ES-I3 (cell line): ENCODE measurements around the gene GRWD1.

ENCODE experiments used
- H3K36me3 ChIP-seq: 2 replicates; pipeline ENCODE4 v1.6.1; 2013; ENCODE audit warnings: mild to moderate bottlenecking, low read length, control low read depth, moderate library complexity; ENCODE audit not compliant: insufficient read depth
- H3K4me1 ChIP-seq: 2 replicates; pipeline ENCODE4 v1.6.1; 2013; ENCODE audit warnings: mild to moderate bottlenecking, control low read depth, low read length; ENCODE audit not compliant: insufficient read depth
- H3K9ac ChIP-seq: 2 replicates; pipeline ENCODE4 v1.6.1; 2013; ENCODE audit warnings: low read depth, mild to moderate bottlenecking, low read length, moderate library complexity
- H3K9me3 ChIP-seq: 2 replicates; pipeline ENCODE4 v1.6.1; 2013; ENCODE audit warnings: mild to moderate bottlenecking, low read length, moderate library complexity; ENCODE audit not compliant: control insufficient read depth, insufficient read depth

GRWD1 gene

DNA sequence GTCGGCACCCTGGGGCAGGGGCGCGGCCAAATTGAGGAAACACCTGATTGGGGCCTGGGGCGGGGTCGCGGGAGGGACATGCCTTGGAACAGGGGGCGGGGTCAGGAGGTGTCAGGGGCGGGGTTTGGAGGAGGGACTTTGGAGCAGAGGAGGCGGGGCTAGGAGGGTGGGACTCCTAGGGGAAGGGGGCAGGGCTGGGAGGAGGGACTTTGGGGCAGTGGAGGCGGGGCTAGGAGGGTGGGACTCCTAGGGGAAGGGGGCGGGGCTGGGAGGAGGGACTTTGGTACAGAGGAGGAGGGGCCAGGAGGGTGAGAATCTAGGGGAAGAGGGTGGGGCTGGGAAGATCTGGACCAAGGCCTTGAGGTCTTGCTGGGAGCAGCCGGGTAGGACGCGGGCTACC, 30.4 kb upstream of the GRWD1 start:
- Histone ChIP-seq H3K36me3 (peaks cover 7% of the 10 kb centered on the region), H3K9ac (peak overlapping the region; percentile 63; the same call in 1 of the 2 replicates), H3K4me1 (peaks cover 4% of the 10 kb centered on the region; the same call in 1 of the 2 replicates), H3K9me3 (no peaks in the 10 kb centered on the region)

GRCh38 chr19:48415806-48416221, 30.0 kb upstream of the GRWD1 start:
- Histone ChIP-seq H3K36me3 (peaks cover 9% of the 10 kb centered on the region), H3K4me1 (peaks cover 4% of the 10 kb centered on the region; the same call in 1 of the 2 replicates), H3K9ac (no peak overlapping the region), H3K9me3 (no peaks in the 10 kb centered on the region)

DNA sequence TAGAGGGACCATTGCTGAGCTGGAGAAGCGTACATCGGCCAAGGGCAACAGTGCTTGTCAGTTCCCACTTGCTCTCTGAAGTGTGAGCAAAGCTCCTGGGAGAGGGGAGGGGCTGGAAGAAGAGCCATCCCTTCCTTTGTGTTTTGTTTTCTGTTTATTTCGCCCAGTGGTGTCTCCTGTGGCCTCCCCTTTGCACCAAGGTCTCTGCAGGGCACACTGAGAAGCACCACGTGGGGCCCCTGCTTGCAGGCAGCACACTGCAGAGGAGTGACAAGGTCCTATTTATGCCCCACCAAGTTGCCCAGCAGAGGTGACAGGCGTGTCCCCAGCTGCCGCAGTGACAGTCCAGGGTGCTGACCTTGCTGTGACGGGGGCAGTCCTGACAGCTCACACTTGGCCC, 28.4 kb upstream of the GRWD1 start:
- Histone ChIP-seq H3K9ac (no peak overlapping the region), H3K36me3 (peaks cover 10% of the 10 kb centered on the region), H3K4me1 (peaks cover 4% of the 10 kb centered on the region; the same call in 1 of the 2 replicates), H3K9me3 (no peaks in the 10 kb centered on the region)

DNA sequence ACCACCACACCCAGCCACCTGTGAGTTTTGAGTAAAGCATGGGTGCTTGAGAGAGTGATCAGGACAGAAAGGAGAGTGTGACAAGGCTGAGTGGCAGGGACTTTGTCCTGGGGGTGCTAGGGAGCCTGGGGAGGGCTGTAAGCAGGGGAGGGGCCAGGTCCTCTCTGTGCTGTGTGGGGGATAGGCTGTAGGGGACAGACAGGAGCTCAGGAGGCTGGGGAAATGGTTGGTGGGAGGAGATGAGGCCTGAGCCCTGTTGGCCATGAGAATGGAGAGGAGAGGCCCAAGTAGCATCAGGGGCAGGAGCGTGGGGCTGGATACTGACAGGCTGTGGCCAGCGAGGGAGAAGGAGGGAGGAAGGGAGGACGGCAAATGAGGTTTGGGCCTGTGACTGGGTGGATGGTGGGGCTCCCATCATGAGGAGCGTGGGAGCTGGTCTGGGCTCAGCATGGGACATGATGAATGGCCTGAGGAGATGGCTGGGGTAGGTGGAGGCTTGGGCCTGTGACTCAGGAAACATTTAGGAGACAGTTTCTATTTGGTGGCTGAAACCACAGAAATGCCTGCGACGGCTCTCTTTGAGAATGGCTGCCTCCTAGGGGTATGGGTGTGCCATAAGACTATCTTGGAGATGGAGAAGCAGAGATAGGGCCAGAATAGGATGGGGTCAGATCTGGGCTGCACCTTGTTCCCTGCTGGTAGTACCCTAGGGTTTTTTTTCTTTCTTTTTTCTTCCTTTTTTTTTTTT, 27.3 kb upstream of the GRWD1 start:
- Histone ChIP-seq H3K4me1 (peaks cover 4% of the 10 kb centered on the region; the same call in 1 of the 2 replicates), H3K9me3 (no peaks in the 10 kb centered on the region), H3K36me3 (peaks cover 10% of the 10 kb centered on the region), H3K9ac (no peak overlapping the region)

- Histone ChIP-seq H3K36me3 (peaks cover 10% of the 10 kb centered on the region), H3K4me1 (peaks cover 4% of the 10 kb centered on the region; the same call in 1 of the 2 replicates), H3K9me3 (no peaks in the 10 kb centered on the region), H3K9ac (no peak overlapping the region)
Measured at GRCh38 chr19:48419158-48419920, 26.4 kb upstream of the GRWD1 start.

GRCh38 chr19:48421548-48421947, 24.2 kb upstream of the GRWD1 start:
- Histone ChIP-seq H3K9me3 (no peaks in the 10 kb centered on the region), H3K4me1 (peaks cover 17% of the 10 kb centered on the region), H3K36me3 (peaks cover 9% of the 10 kb centered on the region), H3K9ac (no peak overlapping the region)

- Histone ChIP-seq H3K9me3 (no peaks in the 10 kb centered on the region), H3K36me3 (peaks cover 9% of the 10 kb centered on the region), H3K9ac (peak overlapping the region; percentile 25), H3K4me1 (peaks cover 13% of the 10 kb centered on the region)
Measured at GRCh38 chr19:48424694-48425219, 21.0 kb upstream of the GRWD1 start.

DNA sequence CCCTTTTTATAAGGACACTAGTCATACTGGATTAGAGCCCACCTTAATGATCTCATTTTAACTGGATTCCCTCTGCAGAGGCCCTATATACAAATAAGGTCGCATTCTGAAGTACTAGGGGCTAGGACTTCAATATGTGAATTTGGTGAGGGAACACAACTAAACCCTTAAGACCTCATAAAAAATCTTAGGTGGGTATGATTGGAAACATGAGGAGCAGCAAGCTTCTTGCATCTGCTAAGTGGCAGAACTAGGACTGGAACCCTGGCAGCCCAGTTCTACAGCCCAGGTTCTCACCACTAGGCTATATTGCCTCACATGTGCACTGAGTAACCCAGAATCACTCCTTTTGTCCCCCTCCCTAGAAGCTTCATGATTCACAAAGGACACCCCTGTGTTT, 17.1 kb upstream of the GRWD1 start:
- H3K9me3 ChIP-seq = no peaks in the 10 kb centered on the region
- H3K4me1 ChIP-seq = peaks cover 13% of the 10 kb centered on the region
- H3K9ac ChIP-seq = no peak overlapping the region
- H3K36me3 ChIP-seq = peaks cover 5% of the 10 kb centered on the region

DNA sequence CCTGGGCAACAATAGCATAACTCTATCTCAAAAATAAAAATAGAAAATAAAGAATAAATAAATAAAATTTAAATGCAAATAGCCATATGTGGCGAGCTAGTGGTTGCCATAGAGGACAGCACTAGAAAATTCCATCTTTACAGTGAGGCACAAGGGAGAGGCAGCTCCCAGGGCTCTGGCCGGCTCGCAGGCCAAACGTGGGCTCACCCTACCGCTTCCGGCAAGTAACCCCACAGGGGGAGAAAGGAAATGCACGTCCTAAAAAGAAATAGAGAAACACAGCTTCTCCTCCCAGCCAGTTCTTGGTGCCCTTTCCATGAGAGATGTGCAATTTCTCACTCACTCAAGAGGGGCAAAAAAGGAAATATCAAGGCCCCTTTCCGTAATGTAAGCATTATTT, 12.4 kb upstream of the GRWD1 start:
- Histone ChIP-seq H3K4me1 (peaks cover 6% of the 10 kb centered on the region; the same call in 1 of the 2 replicates), H3K9me3 (no peaks in the 10 kb centered on the region), H3K9ac (no peak overlapping the region), H3K36me3 (peaks cover 3% of the 10 kb centered on the region)

DNA sequence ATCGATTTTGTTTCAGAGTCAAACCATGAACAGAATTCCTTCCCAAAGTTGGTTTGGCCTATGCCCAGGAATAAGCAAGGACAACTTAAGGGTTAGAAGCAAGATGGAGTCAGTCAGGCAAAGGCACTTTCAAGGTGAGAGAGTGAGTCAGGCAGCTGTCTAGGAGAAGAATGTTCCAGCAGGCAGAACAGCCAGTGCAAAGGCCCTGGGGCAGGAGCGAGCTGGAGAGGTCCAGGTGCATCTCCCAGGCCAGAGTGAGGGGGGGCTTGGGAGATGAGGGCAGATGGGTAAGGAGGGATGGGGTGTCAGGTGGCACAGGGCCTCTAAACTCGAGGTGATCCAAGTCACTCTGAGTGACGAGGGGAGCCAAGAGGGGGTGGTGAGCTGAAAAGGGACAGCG, 9.2 kb upstream of the GRWD1 start:
- H3K9ac ChIP-seq = no peak overlapping the region
- H3K9me3 ChIP-seq = no peaks in the 10 kb centered on the region
- H3K4me1 ChIP-seq = peaks cover 6% of the 10 kb centered on the region; the same call in 1 of the 2 replicates
- no peaks in the 10 kb centered on the region; the same call in 1 of the 2 replicates for H3K36me3 ChIP-seq

- Histone ChIP-seq H3K9ac (no peak overlapping the region), H3K4me1 (peaks cover 6% of the 10 kb centered on the region; the same call in 1 of the 2 replicates), H3K9me3 (no peaks in the 10 kb centered on the region), H3K36me3 (no peaks in the 10 kb centered on the region; the same call in 1 of the 2 replicates)
Measured at GRCh38 chr19:48441360-48442050, 4.3 kb upstream of the GRWD1 start.

GRCh38 chr19:48442116-48443035, 3.4 kb upstream of the GRWD1 start:
- Histone ChIP-seq H3K9ac (no peak overlapping the region), H3K36me3 (peaks cover under 1% of the 10 kb centered on the region; the same call in 1 of the 2 replicates), H3K4me1 (peaks cover under 1% of the 10 kb centered on the region; the same call in 1 of the 2 replicates), H3K9me3 (no peaks in the 10 kb centered on the region)

DNA sequence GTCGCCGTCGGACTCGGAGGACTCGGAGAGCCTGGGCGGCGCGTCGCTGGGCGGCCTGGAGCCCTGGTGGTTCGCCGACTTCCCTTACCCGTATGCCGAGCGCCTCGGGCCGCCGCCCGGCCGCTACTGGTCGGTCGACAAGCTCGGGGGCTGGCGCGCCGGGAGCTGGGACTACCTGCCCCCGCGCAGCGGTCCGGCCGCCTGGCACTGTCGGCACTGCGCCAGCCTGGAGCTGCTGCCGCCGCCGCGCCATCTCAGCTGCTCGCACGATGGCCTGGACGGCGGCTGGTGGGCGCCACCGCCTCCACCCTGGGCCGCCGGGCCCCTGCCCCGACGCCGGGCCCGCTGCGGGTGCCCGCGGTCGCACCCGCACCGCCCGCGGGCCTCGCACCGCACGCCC, 2.5 kb upstream of the GRWD1 start:
- Histone ChIP-seq H3K36me3 (peaks cover 8% of the 10 kb centered on the region; the same call in 1 of the 2 replicates), H3K9me3 (no peaks in the 10 kb centered on the region), H3K4me1 (no peaks in the 10 kb centered on the region; the same call in 1 of the 2 replicates), H3K9ac (peak overlapping the region; percentile 15; the same call in 1 of the 2 replicates)
